MM.1S (cell line): Measurements from ENCODE around the gene PCDHA12.
"Not testable (repeated sequence)": the region's sequence is repeated elsewhere in the genome, so short reads cannot be mapped to it uniquely, and the experiment has no call there.

ENCODE experiments used
- DNase-seq: peaks from one replicate; pipeline ENCODE4 v3.0.0-alpha.2; 2015
- H2AFZ ChIP-seq: fragments of 300-600 bp; sonication (generic); 2 replicates; pipeline ENCODE4 v1.6.0; 2016; ENCODE audit warnings: antibody characterized with exemption, low read length
- H3F3A ChIP-seq: fragments of 300-600 bp; sonication (generic); 2 replicates; pipeline ENCODE4 v1.6.1; 2016; ENCODE audit warnings: mild to moderate bottlenecking, antibody characterized with exemption, low read length, moderate library complexity, mixed read lengths; ENCODE audit not compliant: insufficient read depth
- H3K27ac ChIP-seq: fragments of 300-600 bp; sonication (generic); 2 replicates; pipeline ENCODE4 v1.5.1; 2016; ENCODE audit warnings: mild to moderate bottlenecking, low read length
- H3K27me3 ChIP-seq: fragments of 300-600 bp; sonication (generic); replicated peaks from 2 replicates; pipeline ENCODE4 v1.6.0; 2016; ENCODE audit warnings: low read length; ENCODE audit not compliant: insufficient read depth
- H3K36me3 ChIP-seq: fragments of 300-600 bp; sonication (generic); replicated peaks from 2 replicates; pipeline ENCODE4 v1.6.1; 2016; ENCODE audit warnings: mild to moderate bottlenecking, low read length, mixed read lengths; ENCODE audit not compliant: insufficient read depth
- H3K4me1 ChIP-seq: fragments of 300-600 bp; sonication (generic); 2 replicates; pipeline ENCODE4 v1.6.1; 2016; ENCODE audit warnings: low read length, mixed read lengths
- H3K4me2 ChIP-seq: fragments of 300-600 bp; sonication (generic); 2 replicates; pipeline ENCODE4 v1.6.0; 2016; ENCODE audit warnings: low read depth, low read length
- H3K4me3 ChIP-seq: fragments of 300-600 bp; sonication (generic); 2 replicates; pipeline ENCODE4 v1.5.1; 2016; ENCODE audit warnings: low read length, mixed read lengths
- H3K79me2 ChIP-seq: fragments of 300-600 bp; sonication (generic); 2 replicates; pipeline ENCODE4 v1.6.1; 2016; ENCODE audit warnings: mixed run types, low read length, mixed read lengths
- H3K9ac ChIP-seq: fragments of 300-600 bp; sonication (generic); 2 replicates; pipeline ENCODE4 v1.6.1; 2016; ENCODE audit warnings: low read length, mixed read lengths
- H3K9me2 ChIP-seq: fragments of 300-600 bp; sonication (generic); replicated peaks from 2 replicates; pipeline ENCODE4 v1.6.1; 2016; ENCODE audit warnings: mild to moderate bottlenecking, low read length, mixed read lengths; ENCODE audit not compliant: insufficient read depth
- H3K9me3 ChIP-seq: fragments of 300-600 bp; sonication (generic); replicated peaks from 2 replicates; pipeline ENCODE4 v1.6.1; 2016; ENCODE audit warnings: mild to moderate bottlenecking, low read length, mixed read lengths; ENCODE audit not compliant: insufficient read depth
- H4K20me1 ChIP-seq: fragments of 300-600 bp; sonication (generic); 2 replicates; pipeline ENCODE4 v1.6.1; 2016; ENCODE audit warnings: mild to moderate bottlenecking, low read length, moderate library complexity, mixed read lengths; ENCODE audit not compliant: insufficient read depth
- EZH2 ChIP-seq: fragments of 300-600 bp; sonication (generic); optimal IDR thresholded peaks from 2 replicates; pipeline ENCODE3; 2017; ENCODE audit warnings: low read depth, mild to moderate bottlenecking, antibody characterized with exemption, low read length, mixed read lengths
- EZH2phosphoT487 ChIP-seq: fragments of 300-600 bp; sonication (generic); IDR thresholded peaks from 2 replicates; pipeline ENCODE4 v1.6.1; 2018; ENCODE audit warnings: antibody characterized with exemption, low read length
- TF ChIP-seq, protein P1 (sequence below): fragments of 300-600 bp; sonication (generic); IDR thresholded peaks from 2 replicates; pipeline ENCODE4 v1.5.1; 2016; ENCODE audit warnings: antibody characterized with exemption, low read length, mixed read lengths

PCDHA12 gene

DNA sequence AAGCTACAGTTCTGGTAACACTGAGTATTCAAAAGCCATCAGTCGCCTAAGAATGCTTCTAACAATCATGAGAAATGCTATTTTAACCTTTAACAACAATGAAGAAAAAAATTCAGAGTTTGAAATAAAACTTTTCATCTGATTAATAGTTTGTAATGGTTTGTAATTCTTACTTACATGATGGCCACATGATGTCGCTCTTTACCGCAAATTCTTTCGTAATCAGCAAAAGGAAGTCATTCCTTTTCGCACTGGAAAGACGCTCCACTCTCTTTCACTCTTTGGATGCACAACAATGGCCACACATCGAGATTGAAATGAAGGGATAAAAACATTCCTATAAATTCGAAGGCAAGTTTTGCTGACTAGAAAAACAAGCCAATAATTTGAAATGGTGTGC, 41.1 kb upstream of the PCDHA12 start, which contains the start of gene PCDHA7:
Gene PCDHA7, plus strand, starts transcription at position 277 of the 400 bp plus-strand sequence. Its CDS starts 115 bp downstream, at position 392.
- Histone ChIP-seq H3K9ac (no peak within 1 kb of the TSS), H3K36me3 (no peaks in the 10 kb centered on the region), H3K4me2 (no peak within 1 kb of the TSS), H3K4me3 (no peak within 1 kb of the TSS), H3K4me1 (no peaks in the 10 kb centered on the region), H3K27me3 (no peaks in the 10 kb centered on the region), H3K79me2 (no peaks in the 10 kb centered on the region), H3K27ac (no peak within 1 kb of the TSS), H3F3A (no peaks in the 10 kb centered on the region), H3K9me3 (no peaks in the 10 kb centered on the region), H3K9me2 (no peaks in the 10 kb centered on the region), H2AFZ (no peak within 1 kb of the TSS), H4K20me1 (no peaks in the 10 kb centered on the region)
- no peak for TF ChIP-seq EZH2
- TF ChIP-seq, protein P1, sequence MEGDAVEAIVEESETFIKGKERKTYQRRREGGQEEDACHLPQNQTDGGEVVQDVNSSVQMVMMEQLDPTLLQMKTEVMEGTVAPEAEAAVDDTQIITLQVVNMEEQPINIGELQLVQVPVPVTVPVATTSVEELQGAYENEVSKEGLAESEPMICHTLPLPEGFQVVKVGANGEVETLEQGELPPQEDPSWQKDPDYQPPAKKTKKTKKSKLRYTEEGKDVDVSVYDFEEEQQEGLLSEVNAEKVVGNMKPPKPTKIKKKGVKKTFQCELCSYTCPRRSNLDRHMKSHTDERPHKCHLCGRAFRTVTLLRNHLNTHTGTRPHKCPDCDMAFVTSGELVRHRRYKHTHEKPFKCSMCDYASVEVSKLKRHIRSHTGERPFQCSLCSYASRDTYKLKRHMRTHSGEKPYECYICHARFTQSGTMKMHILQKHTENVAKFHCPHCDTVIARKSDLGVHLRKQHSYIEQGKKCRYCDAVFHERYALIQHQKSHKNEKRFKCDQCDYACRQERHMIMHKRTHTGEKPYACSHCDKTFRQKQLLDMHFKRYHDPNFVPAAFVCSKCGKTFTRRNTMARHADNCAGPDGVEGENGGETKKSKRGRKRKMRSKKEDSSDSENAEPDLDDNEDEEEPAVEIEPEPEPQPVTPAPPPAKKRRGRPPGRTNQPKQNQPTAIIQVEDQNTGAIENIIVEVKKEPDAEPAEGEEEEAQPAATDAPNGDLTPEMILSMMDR, result no peak
- TF ChIP-seq EZH2phosphoT487, result no peak
- no peak for DNase-seq

DNA sequence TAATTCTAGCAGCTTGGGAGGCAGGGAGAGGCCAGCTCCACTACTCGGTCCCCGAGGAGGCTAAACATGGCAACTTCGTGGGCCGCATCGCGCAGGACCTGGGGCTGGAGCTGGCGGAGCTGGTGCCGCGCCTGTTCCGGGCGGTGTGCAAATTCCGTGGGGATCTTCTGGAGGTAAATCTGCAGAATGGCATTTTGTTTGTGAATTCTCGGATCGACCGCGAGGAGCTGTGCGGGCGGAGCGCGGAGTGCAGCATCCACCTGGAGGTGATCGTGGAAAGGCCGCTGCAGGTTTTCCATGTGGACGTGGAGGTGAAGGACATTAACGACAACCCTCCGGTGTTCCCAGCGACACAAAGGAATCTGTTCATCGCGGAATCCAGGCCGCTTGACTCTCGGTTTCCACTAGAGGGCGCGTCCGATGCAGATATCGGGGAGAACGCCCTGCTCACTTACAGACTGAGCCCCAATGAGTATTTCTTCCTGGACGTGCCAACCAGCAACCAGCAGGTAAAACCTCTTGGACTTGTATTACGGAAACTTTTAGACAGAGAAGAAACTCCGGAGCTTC, 40.6 kb upstream of the PCDHA12 start:
- H4K20me1 ChIP-seq, H3K36me3 ChIP-seq, H3K27ac ChIP-seq, H3K4me2 ChIP-seq, H3F3A ChIP-seq, H3K9me3 ChIP-seq, H3K9ac ChIP-seq, H2AFZ ChIP-seq, H3K4me1 ChIP-seq, H3K79me2 ChIP-seq, DNase-seq, H3K4me3 ChIP-seq, H3K9me2 ChIP-seq, H3K27me3 ChIP-seq: not testable (repeated sequence)

DNA sequence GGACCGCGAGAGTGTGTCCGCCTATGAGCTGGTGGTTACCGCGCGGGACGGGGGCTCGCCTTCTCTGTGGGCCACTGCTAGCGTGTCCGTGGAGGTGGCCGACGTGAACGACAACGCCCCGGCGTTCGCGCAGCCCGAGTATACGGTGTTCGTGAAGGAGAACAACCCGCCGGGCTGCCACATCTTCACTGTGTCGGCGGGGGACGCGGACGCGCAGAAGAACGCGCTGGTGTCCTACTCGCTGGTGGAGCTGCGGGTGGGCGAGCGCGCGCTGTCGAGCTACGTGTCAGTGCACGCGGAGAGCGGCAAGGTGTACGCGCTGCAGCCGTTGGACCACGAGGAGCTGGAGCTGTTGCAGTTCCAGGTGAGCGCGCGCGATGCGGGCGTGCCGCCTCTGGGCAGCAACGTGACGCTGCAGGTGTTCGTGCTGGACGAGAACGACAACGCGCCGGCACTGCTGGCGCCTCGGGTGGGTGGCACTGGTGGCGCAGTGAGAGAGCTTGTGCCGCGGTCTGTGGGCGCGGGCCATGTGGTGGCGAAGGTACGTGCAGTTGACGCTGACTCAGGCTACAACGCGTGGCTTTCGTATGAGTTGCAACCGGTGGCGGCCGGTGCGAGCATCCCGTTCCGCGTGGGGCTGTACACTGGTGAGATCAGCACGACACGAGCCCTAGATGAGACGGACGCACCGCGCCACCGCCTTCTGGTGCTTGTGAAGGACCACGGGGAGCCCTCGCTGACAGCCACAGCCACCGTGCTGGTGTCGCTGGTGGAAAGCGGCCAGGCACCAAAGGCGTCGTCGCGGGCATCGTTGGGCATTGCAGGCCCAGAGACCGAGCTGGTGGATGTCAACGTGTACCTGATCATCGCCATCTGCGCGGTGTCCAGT, 39.2 kb upstream of the PCDHA12 start:
- no peaks in the 10 kb centered on the region for H3K9me3 ChIP-seq
- TF ChIP-seq, protein P1, result no peak
- TF ChIP-seq EZH2phosphoT487 (no peak), EZH2 (no peak)
- H3K9ac ChIP-seq, result no peak overlapping the region
- H3K27ac ChIP-seq, result no peak overlapping the region
- H3K79me2 ChIP-seq, result no peaks in the 10 kb centered on the region
- no peak for DNase-seq
- H3F3A ChIP-seq, result no peaks in the 10 kb centered on the region
- no peaks in the 10 kb centered on the region for H3K9me2 ChIP-seq
- no peak overlapping the region for H2AFZ ChIP-seq
- no peaks in the 10 kb centered on the region for H3K27me3 ChIP-seq
- H3K4me3 ChIP-seq, result no peak overlapping the region
- H3K4me1 ChIP-seq, result no peaks in the 10 kb centered on the region
- H4K20me1 ChIP-seq, result no peaks in the 10 kb centered on the region
- H3K4me2 ChIP-seq, result no peak overlapping the region
- H3K36me3 ChIP-seq, result no peaks in the 10 kb centered on the region
